Measurements from ENCODE around the gene KNDC1. TPM values are rescaled to one million over a fixed set of nuclear protein-coding genes. Genes with fewer than 3 reads are reported as not detected.

The KNDC1 gene
- total RNA-seq, 1 experiment from 2014 or later, result 1.2 TPM

DNA sequence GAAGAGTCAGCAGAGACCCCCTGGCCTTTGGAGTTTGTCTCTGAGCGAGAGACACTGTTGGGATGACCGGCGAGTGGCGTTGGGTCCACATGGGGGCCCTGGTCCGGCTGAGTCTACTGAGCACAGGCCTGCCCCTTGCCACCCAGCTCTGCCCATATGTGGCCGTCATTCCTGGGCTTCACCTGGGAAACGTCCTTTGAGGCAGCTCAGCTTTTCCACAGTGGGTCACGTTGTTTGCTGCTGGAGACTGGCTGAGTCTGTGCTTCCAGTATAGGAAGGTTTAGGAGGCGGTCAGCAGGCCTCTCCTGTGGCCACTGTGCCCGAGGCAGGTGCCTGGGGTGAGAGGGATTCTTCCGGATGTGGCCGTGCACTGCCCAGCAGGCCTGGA is 99.6 kb downstream of the KNDC1 start:
- CTCF ChIA-PET, result no interaction called here
- peak overlapping the region; percentile 79 for H3K27ac Mint-ChIP-seq (ENCODE audit: unreplicated experiment)
- no peak for DNase-seq
- peaks cover 5% of the 10 kb centered on the region for H3K27me3 Mint-ChIP-seq (ENCODE audit: unreplicated experiment)
- H3K4me1 Mint-ChIP-seq (ENCODE audit: low read depth, unreplicated experiment), result peaks cover 19% of the 10 kb centered on the region
- H3K9me3 Mint-ChIP-seq (ENCODE audit: low read depth, unreplicated experiment), result no peaks in the 10 kb centered on the region
- intact Hi-C loops (cut with micrococcal nuclease; ENCODE audit: unreplicated experiment), result no loop called here
- BruUV-seq (replicated peaks), result no TSS peak
- H3K36me3 Mint-ChIP-seq (ENCODE audit: insufficient read depth, unreplicated experiment), result peaks cover 27% of the 10 kb centered on the region
- TF ChIP-seq, protein P1, sequence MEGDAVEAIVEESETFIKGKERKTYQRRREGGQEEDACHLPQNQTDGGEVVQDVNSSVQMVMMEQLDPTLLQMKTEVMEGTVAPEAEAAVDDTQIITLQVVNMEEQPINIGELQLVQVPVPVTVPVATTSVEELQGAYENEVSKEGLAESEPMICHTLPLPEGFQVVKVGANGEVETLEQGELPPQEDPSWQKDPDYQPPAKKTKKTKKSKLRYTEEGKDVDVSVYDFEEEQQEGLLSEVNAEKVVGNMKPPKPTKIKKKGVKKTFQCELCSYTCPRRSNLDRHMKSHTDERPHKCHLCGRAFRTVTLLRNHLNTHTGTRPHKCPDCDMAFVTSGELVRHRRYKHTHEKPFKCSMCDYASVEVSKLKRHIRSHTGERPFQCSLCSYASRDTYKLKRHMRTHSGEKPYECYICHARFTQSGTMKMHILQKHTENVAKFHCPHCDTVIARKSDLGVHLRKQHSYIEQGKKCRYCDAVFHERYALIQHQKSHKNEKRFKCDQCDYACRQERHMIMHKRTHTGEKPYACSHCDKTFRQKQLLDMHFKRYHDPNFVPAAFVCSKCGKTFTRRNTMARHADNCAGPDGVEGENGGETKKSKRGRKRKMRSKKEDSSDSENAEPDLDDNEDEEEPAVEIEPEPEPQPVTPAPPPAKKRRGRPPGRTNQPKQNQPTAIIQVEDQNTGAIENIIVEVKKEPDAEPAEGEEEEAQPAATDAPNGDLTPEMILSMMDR (IDR thresholded peaks at IDR 0.05; ENCODE audit: unreplicated experiment), result no peak
- H3K4me3 Mint-ChIP-seq (ENCODE audit: low read depth, unreplicated experiment), result no peak overlapping the region

DNA sequence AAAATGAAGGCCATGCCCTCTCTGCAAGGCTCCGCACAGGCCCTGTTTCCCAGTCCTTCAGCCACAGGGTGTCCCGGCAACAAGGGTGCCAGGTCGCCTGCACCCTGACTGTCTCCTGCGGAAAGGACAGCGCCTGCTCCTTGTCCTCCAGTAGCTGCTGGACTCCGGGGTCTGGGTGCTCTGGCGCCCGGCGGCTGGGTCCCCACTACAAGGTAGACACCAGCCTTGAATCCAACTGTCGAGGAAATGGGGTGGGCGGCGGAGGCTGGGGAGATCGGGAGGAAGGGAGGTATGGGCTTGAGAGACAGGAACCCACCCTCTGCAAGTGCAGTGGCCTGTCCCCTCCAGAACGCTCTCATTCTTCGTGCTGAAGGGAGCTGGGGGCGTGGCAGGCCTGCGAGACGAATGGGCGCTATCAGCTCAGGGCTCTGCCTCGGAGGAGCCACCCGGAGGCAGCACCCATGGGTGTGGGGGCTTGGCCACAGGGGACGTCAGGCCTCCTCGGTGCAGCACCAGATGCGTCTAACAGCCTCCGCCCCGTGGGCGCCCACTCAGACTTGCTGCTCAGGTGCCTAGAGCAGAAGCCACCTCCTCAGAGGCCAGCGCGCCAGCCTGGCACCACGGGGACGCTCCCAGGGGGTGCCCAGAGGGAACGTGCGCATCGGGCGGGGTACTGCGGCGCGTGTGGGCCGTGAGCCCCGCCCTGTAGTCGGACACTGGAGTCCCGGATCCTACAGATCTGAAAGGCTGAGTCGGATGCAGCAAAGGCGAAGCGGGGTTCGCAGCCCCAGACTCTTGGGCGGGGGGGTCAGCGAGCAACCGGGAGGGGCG is 101.1 kb downstream of the KNDC1 start:
- Mint-ChIP-seq H3K9me3 (ENCODE audit: low read depth, unreplicated experiment) (no peaks in the 10 kb centered on the region), H3K27ac (ENCODE audit: unreplicated experiment) (no peak overlapping the region), H3K4me3 (ENCODE audit: low read depth, unreplicated experiment) (peak overlapping the region; percentile 51), H3K4me1 (ENCODE audit: low read depth, unreplicated experiment) (peaks cover 19% of the 10 kb centered on the region), H3K36me3 (ENCODE audit: insufficient read depth, unreplicated experiment) (peaks cover 27% of the 10 kb centered on the region), H3K27me3 (ENCODE audit: unreplicated experiment) (no peaks in the 10 kb centered on the region)
- intact Hi-C loops (cut with micrococcal nuclease; ENCODE audit: unreplicated experiment), result no loop called here
- CTCF ChIA-PET, result no interaction called here
- TSS peak; percentile 47 for BruUV-seq (replicated peaks)
- DNase-seq, result peak; percentile 17
- TF ChIP-seq, protein P1 (IDR thresholded peaks at IDR 0.05; ENCODE audit: unreplicated experiment), result no peak

DNA sequence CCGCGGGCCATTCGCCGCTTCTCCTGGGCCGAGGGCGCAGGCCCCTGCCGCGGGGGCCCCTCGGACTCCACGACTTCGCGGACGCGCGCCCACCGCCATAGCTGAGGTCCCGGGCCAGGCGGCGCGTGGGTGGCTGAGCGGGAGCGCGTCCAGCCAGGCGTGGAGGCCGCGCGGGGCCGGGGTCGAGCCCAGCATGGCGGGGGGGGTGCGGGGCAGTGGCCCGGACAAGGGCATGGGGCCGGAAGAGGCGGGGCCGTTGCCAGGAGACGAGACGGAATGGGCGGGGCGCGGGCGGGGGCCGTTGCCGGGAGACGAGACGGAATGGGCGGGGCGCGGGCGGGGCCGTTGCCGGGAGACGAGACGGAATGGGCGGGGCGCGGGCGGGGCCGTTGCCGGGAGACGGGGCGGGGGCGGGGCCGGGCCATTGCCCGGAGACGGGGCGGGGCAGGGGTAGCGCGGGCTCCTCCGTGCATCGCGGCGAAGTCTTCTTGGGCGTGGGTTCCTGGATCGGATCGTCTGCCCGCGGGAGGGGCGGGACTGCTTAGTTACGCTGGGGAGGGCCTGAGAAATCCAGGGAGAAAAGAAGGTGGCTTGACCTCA is 101.8 kb downstream of the KNDC1 start:
- TF ChIP-seq, protein P1 (IDR thresholded peaks at IDR 0.05; ENCODE audit: unreplicated experiment), result no peak
- Mint-ChIP-seq H3K27me3 (ENCODE audit: unreplicated experiment) (no peaks in the 10 kb centered on the region), H3K4me1 (ENCODE audit: low read depth, unreplicated experiment) (peaks cover 19% of the 10 kb centered on the region), H3K9me3 (ENCODE audit: low read depth, unreplicated experiment) (no peaks in the 10 kb centered on the region), H3K36me3 (ENCODE audit: insufficient read depth, unreplicated experiment) (peaks cover 27% of the 10 kb centered on the region), H3K27ac (ENCODE audit: unreplicated experiment) (no peak overlapping the region), H3K4me3 (ENCODE audit: low read depth, unreplicated experiment) (peak overlapping the region; percentile 51)
- peak; percentile 77 for DNase-seq
- intact Hi-C loops (cut with micrococcal nuclease; ENCODE audit: unreplicated experiment), result no loop called here
- CTCF ChIA-PET, result no interaction called here
- BruUV-seq (replicated peaks), result no TSS peak

DNA sequence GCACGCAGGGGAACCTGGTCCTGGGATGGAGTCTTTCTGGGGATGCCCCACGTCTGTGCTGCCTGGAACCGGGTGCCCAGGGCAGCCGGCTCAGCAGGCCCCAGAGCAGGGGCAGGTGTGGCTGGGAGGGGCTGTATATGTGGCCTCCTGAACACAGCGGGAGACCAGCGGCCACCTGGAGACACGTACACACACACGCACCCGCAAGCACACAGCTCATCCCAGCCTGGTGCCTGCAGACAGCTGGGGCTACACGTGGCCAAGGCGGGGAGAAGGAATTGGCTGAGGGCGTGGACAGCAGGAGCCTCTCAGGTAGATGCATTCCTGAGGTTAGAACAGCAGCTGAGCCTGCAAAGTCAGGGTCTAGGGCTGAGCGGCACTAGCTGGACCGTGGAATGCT is 102.7 kb downstream of the KNDC1 start:
- TF ChIP-seq, protein P1 (IDR thresholded peaks at IDR 0.05; ENCODE audit: unreplicated experiment), result no peak
- CTCF ChIA-PET, result no interaction called here
- no peaks in the 10 kb centered on the region for H3K9me3 Mint-ChIP-seq (ENCODE audit: low read depth, unreplicated experiment)
- BruUV-seq (replicated peaks), result no TSS peak
- no peak for DNase-seq
- H3K4me3 Mint-ChIP-seq (ENCODE audit: low read depth, unreplicated experiment), result no peak overlapping the region
- peaks cover 23% of the 10 kb centered on the region for H3K36me3 Mint-ChIP-seq (ENCODE audit: insufficient read depth, unreplicated experiment)
- H3K27me3 Mint-ChIP-seq (ENCODE audit: unreplicated experiment), result no peaks in the 10 kb centered on the region
- intact Hi-C loops (cut with micrococcal nuclease; ENCODE audit: unreplicated experiment), result no loop called here
- no peak overlapping the region for H3K27ac Mint-ChIP-seq (ENCODE audit: unreplicated experiment)
- H3K4me1 Mint-ChIP-seq (ENCODE audit: low read depth, unreplicated experiment), result peaks cover 19% of the 10 kb centered on the region

Measured in Calu3 (cell line).